HG03565 (cell line): Measurements from ENCODE around the gene BCAN.

Source experiments
- ATAC-seq: cut with Tn5 transposase; IDR thresholded peaks from one replicate; pipeline ENCODE4 v1.9.1; 2021; ENCODE audit warnings: mild to moderate bottlenecking, moderate library complexity; ENCODE audit not compliant: unreplicated experiment

The BCAN gene

DNA sequence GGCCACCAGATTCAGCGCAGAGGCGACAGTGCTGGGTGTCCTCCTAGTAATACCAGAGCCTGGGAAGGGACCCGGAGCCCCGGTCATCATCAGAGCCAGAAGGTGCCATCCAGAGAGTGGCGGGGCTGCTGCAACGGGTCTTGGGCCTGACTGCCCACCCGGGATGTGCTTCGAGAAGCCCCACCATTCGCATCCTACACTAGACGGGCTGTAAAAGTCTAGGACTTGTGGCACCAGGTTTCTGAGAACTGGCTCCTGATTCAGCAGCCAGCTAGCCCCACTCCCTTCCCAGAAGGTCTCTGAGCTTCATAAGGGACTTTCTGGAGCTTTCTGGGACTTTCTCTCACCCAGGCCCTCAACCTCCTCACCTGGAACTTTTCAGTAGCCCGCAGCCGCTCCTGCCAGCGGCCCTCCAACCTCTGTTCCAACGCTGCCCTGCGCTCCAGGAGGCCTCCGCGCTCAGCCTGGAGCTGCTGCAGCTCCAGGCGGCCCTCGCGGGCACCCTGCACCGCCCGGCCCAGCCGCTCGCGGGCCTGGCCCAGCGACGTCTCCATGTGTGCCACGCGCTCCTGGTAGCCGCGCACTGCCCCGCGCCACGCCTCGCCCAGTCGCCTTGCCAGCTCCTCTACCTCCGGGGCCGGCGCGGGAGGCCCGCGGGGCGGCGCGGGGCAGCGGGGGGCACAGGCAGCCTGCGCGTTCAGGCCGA is 34.4 kb downstream of the BCAN start:
- no peak for ATAC-seq

GRCh38 chr1:156676820-156677615 is 35.1 kb downstream of the BCAN start, which contains the start of gene NES:
Gene NES, minus strand, starts transcription at chr1:156677407. Its CDS starts 143 bp downstream, at chr1:156677264.
- no peak for ATAC-seq

- no peak for ATAC-seq
Observed at GRCh38 chr1:156677616-156678596, 36.0 kb downstream of the BCAN start.

GRCh38 chr1:156680056-156680455 is 38.1 kb downstream of the BCAN start:
- ATAC-seq, result no peak

GRCh38 chr1:156681196-156681960 is 39.5 kb downstream of the BCAN start:
- ATAC-seq, result no peak

DNA sequence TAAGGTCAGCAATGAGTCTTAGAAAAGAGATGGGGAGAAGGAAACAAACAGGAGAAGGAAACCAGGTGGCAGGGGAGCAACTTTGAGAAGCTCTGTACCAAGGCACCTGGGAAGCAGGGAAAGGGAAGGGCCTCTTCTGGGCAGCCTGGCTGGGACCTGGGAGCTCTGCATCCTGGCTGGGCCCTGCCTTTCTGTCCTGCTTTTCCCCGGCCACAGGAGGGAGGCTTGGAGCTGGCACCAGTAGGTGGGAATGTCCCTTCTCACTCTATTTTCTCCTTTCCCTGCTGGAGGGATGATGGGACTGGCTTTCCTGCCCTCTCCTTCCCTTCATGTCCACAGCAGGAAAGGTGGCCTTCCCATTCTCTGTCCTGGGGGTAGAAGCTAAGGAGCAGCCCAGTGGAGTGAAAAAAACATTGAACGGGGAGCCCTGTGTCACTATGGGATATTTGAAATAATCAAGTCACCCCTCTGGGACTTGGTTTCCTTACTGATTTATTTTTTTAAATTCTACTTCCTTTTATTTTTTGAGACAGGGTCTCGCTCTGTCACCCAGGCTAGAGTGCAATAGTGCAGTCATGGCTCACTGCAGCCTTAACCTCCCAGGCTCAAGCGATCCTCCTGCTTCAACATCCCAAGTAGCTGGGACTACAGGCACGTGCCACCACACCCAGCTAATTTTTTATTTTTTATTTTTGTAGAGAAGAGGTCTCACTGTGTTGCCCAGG is 40.4 kb downstream of the BCAN start:
- no peak for ATAC-seq

DNA sequence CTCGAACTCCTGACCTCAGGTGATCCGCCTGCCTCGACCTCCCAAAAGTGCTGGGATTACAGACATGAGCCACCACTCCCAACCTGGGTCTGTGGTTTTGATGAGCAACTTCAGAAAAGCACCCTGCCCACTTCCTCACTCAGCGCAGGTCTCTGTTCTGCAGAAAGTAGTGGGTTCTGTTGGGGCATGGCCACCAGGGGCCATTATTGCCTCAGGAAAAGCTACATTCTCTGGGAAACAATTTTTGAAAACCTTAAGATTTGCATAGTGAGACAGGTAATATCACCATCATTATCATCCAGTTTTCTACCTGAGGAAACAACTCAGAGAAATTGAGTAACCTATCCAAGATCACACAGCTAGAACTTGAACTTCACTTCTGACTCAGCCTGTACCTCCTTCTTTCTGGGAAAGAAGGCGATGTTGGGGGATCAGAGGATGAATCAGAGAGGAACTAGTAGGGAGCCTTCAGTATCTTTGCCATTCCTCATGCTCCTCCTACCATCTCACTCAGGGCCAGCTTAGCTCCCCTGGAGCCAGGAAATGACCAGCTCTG is 42.4 kb downstream of the BCAN start:
- ATAC-seq, result no peak

DNA sequence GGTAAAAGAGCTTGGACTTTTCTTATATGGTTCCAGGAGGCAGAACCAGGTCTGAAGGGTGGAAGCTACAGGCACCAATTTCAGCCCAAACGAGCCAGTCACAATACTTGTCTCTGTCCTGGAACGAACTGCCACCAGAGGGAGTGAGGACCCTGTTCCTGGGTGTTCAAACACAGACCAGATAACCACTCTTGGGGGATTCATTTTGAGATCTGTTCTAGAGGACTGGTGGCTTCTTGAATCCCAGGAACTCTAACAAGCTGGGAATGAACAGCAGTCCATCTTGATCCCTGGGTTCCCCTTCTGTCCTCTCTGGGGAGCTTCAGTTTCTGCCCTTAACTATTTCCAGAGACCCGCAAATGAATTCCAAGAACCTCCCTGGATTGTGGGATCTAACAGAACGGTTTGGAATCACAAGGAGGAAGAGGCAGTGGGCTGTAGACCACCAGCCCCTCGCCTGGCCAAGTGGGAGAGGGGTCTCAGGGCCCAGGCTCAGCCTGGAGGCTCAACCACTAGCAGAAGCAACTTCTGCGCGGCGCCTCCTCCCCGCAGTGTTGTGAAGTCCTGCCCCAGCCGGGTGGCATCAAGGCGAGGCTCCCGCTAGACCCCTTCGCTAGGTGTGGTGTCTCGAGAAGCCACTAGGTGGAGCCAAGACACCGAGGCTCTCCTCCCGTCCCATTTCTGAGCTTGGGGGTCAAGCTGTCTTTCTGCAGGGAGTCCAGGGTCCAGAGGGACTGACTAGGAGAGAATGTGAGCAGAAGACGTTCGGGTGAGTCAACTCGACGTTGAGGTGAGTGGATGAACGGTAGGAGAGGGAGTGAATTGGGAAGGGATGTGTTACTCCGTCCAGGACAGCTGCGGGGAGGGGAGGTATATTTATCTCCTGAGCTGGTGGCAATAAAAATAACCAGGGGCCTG is 47.4 kb downstream of the BCAN start:
- ATAC-seq, result no peak

DNA sequence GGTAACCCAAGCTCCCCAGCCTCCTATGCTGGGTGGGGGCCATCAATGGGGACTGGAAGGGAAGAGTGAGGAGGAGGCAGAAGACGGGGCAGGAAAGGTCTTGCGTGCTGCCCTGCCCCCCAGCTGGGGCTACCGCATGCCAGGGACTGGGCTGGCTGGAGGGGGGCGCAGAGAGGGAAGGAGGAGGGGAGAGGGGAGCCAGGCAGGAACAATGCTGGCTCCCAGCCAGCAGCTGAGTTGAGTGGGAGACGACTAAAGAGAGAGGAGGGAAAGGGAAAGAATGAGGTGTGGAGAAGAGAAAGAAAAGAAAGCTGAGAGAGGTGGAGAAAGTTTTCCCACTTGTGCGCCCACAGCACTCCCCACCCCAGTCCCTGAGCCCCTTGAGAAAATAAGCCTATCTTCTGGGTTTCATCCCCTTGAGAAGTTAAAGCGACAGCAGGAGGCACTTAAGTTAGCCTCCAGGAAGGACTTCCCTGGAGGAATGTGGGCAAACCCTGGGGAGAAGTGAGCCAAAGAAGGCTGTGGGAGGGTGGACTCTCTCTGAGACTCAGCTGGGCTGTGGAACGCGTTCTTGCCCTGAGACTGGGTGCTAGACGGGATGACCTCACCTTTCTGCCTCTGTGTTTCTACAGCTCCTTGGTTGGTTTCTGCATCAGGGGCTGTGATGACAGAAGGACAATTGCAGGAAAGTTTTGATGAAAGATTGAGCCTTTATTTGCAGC is 48.2 kb downstream of the BCAN start:
- no peak for ATAC-seq

- no peak for ATAC-seq
Observed at GRCh38 chr1:156690675-156691036, 48.7 kb downstream of the BCAN start.

- ATAC-seq, result no peak
Observed at GRCh38 chr1:156691191-156691590, 49.3 kb downstream of the BCAN start.

DNA sequence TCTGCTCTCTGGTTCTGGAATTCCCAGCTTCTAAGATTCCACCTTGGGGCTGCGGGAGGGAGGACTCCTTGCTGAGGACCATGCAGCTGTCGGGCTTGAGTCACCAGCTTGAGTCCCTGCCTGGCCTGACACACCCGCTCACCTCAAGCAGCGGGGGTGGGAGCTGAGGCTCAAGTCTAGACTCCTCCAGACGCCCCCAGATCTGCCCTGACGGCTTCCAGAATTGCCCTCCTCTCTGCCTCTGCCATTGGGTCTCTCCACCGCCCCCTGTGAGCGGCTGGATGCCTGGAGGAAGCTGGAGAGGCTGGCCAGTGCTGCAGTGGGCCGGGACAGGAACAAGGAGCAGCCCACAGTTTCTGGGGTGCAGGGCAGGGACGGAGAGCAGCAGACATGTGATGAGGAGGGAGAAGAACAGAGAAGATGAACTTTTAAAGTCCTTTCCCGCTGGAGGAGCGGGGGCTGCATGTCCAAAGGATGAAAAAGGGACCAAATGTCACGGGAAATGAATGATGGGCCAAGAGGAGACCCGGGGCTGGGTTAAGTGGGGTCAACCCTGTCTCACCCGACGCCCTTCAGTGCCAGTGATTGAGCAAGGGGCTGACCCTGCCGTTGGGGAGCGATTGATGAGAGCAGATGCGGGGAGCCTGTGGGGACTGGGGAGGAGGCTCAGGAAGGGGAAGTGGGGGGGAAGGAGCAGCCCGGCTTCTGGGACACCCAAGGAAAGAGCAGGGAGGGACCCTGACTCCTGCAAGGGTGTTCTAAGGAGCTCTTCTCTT is 49.9 kb downstream of the BCAN start:
- no peak for ATAC-seq

DNA sequence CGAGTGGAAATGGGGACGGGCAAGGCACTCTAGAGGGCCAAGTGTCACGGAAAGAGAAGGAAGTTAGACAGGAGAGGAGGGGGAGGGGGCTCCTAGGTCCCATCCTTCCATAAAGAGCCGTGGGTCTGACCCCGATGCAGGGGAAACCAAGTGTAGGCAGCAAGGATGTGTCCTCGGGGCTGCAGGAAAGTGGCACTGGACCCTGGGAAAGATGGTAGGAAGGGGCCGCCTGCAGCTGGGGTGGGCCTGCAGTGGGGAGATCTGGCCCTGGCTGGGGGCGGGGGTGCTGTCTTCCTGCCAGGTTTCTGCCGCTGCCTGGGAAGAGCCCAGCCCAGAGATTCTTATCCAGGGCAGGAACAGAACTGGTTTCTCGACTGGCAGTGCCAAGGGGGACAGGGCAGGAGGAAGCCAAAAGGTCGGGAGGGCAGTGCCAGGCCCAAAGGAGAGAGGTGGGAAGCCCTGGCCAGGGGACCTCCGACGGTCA is 50.6 kb downstream of the BCAN start:
- ATAC-seq, result no peak

DNA sequence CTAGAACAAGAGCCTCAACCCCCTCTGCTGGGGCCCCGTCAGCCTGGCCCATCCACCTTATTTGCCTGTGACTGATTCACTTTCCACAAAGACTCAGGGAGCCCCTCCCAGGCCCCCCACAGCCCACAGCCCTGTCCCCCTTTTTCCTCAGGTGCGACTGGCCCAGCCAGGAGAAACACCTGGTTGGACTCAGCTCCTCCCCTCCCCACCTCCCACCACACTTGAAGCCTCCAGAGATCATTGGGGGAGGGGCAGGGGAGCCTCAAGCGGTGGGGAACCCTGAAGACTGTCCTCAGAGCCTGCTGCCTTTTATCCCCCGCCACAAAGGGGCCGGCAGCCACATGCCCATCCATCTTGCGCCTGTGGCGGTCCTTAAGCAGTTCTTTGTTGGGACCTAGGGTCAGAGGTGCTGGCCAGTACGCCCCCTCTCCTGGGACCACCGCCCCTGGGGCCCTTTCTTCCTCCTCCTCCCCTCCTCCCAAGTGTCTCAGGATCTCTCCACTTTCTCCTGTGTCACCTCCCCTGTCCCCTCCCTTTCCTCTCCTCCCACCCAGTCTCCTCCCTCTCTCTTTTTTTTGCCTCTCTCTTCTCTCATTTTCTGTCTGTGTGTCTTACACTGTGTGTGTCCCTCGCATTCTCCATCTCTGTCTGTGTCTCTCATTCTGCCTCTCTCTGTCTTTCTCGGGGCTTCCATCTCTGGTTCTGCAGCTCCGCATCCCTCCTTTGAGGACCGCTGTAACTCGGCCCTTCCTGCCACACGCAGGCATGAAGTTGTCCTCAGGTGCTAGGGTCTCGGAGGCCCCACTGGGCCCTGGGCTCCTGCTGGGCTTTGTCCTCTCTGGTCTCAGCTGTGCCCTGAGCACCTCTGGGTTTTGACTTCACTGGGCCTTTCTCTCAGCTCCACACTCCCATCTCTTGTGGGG is 51.3 kb downstream of the BCAN start:
- ATAC-seq, result no peak

DNA sequence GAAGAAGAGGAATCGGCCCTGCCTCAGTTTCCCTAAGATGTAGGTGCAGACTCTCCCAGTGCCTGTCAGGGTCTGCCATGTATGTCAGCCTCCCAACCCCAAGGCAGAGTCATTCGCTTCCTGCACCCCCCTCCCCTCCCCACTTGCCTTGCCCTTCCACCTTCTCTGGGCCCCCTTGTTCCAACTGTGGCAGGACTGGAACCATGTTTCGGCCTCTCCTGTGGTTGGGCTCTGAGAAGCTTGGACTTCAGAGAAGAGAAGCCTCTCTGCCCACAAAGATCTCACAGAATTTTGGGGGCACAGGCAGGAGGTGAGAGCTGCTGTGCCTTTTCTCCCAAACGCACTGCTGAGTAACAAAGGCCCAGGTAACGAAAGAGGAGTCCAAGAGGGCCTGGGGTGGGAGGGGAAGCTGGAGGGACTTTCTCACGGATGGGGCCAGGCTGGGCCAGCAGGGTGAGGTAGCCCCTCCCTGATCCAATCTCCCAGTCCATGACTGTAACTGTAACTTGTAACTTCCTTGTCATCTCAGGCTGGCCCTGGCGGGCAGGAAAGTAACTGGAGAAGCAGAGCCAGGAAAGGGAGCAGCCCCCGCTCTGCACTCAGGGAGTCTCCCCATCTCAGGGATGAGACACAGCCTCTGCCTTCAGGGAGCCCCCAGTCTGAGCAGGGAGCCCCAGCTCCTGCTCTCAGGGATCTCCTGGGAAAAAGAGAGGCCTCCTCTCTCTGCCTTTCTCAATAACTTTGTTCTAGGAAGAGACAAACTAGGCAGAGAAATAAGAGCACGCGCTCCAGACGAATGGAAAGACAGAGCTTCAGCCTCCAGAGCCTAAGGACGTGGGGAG is 52.2 kb downstream of the BCAN start:
- ATAC-seq, result no peak
